ENCODE results near the gene MGAT4A.

DNA sequence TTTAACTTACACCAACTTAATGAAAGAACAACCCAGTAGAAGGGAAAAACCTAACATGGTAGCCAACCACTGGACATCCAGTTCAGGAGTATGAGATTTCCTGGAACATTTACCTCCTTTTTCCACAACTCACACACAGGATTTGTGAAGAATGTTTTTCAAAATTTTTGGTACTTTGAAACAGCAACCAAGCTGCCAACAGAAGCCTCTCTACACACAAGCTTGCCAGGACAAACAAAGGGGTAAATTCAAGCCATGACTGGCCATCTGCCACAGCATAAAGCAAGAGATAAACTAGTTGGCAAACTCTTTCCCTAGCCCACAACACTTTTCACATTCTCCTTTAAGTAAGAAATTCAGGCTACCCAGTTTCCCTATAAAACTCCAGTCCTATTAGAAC, 21.4 kb downstream of the MGAT4A start:
- TF ChIP-seq TAF1 (IDR thresholded peaks at IDR 0.05; ENCODE audit: low read depth, low read length) (no peak), POLR2A (IDR thresholded peaks at IDR 0.05; ENCODE audit: low read depth, low read length) (no peak), POLR2AphosphoS5 (IDR thresholded peaks at IDR 0.05; ENCODE audit: low read depth, low read length) (no peak)

All from GM12891 (cell line).